Transverse colon (tissue), 4 donors: ENCODE measurements around the gene PTPRN2. TPM values are rescaled to one million over a fixed set of nuclear protein-coding genes. Genes with fewer than 3 reads are reported as not detected.

ENCODE experiments used
- DNase-seq: peaks from one replicate; pipeline ENCODE4 v3.0.0-alpha.2; 2019
- H3K27ac ChIP-seq, 4 donors: fragments of 200-600 bp; sonication (generic); 2 replicates each; pipeline ENCODE4 v1.5.1; 2016 to 2018; ENCODE audit warnings: inconsistent platforms in 4 of 4
- H3K27me3 ChIP-seq: fragments of 200-600 bp; sonication (generic); 2 replicates; pipeline ENCODE4 v1.5.1; 2017; ENCODE audit warnings: inconsistent platforms
- H3K36me3 ChIP-seq, 4 donors: fragments of 200-600 bp; sonication (generic); 2 replicates each; pipeline ENCODE4 v1.5.1; 2017 to 2019; ENCODE audit warnings: inconsistent platforms in 4 of 4
- H3K4me1 ChIP-seq, 4 donors: fragments of 200-600 bp; sonication (generic); 2 replicates each; pipeline ENCODE4 v1.5.1; 2017 to 2020; ENCODE audit warnings: inconsistent platforms in 4 of 4
- H3K4me3 ChIP-seq, 4 donors: fragments of 200-600 bp; sonication (generic); 1 replicate in 1 of 4; 2 replicates in 3 of 4; pipeline versions ENCODE4 v1.5.1 to v1.6.1; 2017 to 2019; ENCODE audit warnings: inconsistent platforms in 4 of 4
- H3K9me3 ChIP-seq, 2 donors: fragments of 200-600 bp; sonication (generic); 2 replicates each; pipeline ENCODE4 v1.5.1; 2017 to 2019; ENCODE audit warnings: inconsistent platforms in 2 of 2
- EP300 ChIP-seq: sonication (generic); formaldehyde crosslinking; IDR thresholded peaks from one replicate; pipeline ENCODE4 v1.6.1; 2017; ENCODE audit warnings: antibody characterized with exemption, low read depth
- POLR2A ChIP-seq: fragments of 450-650 bp; IDR thresholded peaks from one replicate; pipeline ENCODE4 v1.6.1; 2016; ENCODE audit warnings: antibody characterized with exemption, mild to moderate bottlenecking, moderate library complexity
- POLR2AphosphoS5 ChIP-seq, 3 donors: sonication (generic); formaldehyde crosslinking; IDR thresholded peaks; one replicate each; pipeline ENCODE4 v1.6.1; 2016; ENCODE audit warnings: antibody characterized with exemption in 3 of 3
- WGBS, 2 donors: methylation state at CpG; one replicate each; pipeline ENCODE4 v1.1.5; 2018; ENCODE audit warnings: low coverage in 1 of 2; 5-methylcytosine and 5-hydroxymethylcytosine counted together
- in situ Hi-C, 4 donors: fragments of 200-750 bp; cut with MboI; loops; one replicate each; pipeline versions ENCODE4 v1.15.0 to v1.15.1; 2017; ENCODE audit warnings: low sequenced_read_pairs in 3 of 4, low pct_ligation_motif_present in 1 of 4, low pct_unique_long_range_greater_than_20kb in 1 of 4
- intact Hi-C: fragments of 100-400 bp; cut with DNase I; formaldehyde crosslinking; loops from one replicate; pipeline ENCODE4 v1.15.1; 2023; ENCODE audit warnings: low total_unique reads
- total RNA-seq, 4 donors: library from RNA; depleted of rRNA; stranded (reverse); fragments of >200 nt; gene quantifications; one replicate each; pipeline ENCODE4 v1.1.0, GENCODE V29; 2016
- TF ChIP-seq, protein P1 (sequence below), 5 experiments: fragments of 200-600 bp in 3 of 5; fragments of 450-650 bp in 2 of 5; sonication (generic) in 3 of 5; IDR thresholded peaks; 1 replicate in 2 of 5; 2 replicates in 3 of 5; pipeline ENCODE4 v1.5.1; 2016 to 2017; ENCODE audit warnings: antibody characterized with exemption in 5 of 5, inconsistent platforms in 3 of 5, mild to moderate bottlenecking in 2 of 5, moderate library complexity in 1 of 5

The PTPRN2 gene
- total RNA-seq, 4 donors from 2014 or later, result 15.4 to 31.1 (median 21.8) TPM

DNA sequence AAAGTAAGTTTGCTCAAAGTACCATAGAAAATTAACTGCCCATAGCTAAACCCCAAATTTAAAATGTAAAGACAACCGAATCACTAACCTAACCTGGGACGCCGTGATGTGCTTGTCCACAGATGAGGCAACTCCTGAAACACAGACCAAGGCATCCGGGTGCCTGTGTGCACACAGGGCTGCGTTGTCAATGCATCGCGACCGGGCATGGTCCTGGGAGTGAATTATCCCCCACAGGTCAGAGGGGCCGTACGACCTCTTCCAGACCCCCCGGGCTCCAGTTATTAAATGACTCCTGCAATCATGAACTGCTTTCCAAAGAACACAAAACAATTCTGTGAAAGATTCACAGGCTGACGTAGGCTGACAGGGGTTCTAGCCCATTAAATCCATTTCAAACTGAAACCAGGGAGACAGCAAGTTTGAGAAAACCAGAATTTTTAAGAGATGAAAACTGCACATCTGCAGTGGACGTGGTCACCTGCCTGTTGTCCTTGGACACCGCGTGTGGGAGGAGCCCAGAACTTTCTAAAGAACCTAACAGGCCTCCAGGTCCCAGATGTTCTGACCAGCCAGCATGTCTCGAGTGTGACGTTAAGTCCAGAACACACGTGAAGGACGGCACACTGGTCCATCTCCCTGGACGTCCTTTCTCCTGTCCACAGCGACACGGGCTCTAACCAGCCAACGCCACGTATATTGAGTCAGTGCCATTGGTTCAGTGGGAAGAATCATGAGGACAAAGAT, 953.0 kb downstream of the PTPRN2 start:
- DNase-seq, result no peak
- Histone ChIP-seq H3K9me3 (no peaks in the 10 kb centered on the region), H3K27me3 (no peaks in the 10 kb centered on the region), H3K4me3 (no peak overlapping the region), H3K4me1 (no peaks in the 10 kb centered on the region), H3K36me3 (no peaks in the 10 kb centered on the region), H3K27ac (no peak overlapping the region)
- 78 to 89% methylated on average over 3 to 24 of the region's 24 CpGs for WGBS, 2 donors
- intact Hi-C loops (no loop called here), in situ Hi-C loops (no loop called here)
- TF ChIP-seq EP300, result no peak
- TF ChIP-seq POLR2A, result no peak
- TF ChIP-seq, protein P1, sequence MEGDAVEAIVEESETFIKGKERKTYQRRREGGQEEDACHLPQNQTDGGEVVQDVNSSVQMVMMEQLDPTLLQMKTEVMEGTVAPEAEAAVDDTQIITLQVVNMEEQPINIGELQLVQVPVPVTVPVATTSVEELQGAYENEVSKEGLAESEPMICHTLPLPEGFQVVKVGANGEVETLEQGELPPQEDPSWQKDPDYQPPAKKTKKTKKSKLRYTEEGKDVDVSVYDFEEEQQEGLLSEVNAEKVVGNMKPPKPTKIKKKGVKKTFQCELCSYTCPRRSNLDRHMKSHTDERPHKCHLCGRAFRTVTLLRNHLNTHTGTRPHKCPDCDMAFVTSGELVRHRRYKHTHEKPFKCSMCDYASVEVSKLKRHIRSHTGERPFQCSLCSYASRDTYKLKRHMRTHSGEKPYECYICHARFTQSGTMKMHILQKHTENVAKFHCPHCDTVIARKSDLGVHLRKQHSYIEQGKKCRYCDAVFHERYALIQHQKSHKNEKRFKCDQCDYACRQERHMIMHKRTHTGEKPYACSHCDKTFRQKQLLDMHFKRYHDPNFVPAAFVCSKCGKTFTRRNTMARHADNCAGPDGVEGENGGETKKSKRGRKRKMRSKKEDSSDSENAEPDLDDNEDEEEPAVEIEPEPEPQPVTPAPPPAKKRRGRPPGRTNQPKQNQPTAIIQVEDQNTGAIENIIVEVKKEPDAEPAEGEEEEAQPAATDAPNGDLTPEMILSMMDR (IDR thresholded peaks at IDR 0.05), result no peak
- TF ChIP-seq POLR2AphosphoS5 (IDR thresholded peaks at IDR 0.05), result no peak

DNA sequence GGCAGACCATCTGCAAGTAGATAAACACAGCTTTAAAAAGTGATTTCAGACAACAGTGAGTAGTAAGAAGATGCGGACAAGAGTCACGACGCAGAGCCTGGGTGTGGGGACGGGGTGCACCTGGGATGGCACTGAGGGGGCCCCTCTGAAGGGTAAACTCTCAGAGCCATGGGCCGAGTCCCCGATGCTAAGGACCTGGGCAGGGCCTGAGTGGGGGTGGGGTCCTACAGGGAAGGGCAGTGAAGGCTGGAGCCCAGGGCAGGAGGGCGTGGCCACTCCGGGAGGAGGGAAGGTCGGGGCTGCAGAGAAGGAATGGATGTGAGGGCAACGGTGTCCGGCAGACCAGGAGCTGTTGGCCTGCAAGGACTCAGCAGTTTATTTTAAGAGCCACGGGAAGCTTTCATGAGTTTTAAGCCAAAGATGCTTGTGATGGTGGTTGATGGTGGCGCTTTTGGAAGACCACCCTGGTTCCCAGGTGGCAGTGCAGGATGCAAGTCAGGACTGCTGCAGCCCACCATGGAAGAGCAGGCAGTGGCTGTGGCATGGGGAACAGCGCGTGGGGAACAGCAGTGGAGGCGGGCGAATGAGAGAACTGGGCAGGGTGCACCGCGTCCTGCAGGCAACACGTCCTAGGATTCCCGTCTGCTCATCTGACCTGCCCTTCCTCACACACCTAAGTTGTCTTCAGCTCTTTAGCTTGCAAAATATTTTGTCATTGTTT, 954.0 kb downstream of the PTPRN2 start:
- in situ Hi-C loops (no loop called here), intact Hi-C loops (no loop called here)
- no peak overlapping the region for H3K27ac ChIP-seq
- H3K4me3 ChIP-seq, result no peak overlapping the region
- H3K36me3 ChIP-seq, result no peaks in the 10 kb centered on the region
- DNase-seq, result no peak
- H3K9me3 ChIP-seq, result no peaks in the 10 kb centered on the region
- WGBS, 2 donors, result 76 to 84% methylated on average over 21 of the region's 21 CpGs
- H3K27me3 ChIP-seq, result no peaks in the 10 kb centered on the region
- TF ChIP-seq POLR2A (no peak), EP300 (no peak), POLR2AphosphoS5 (IDR thresholded peaks at IDR 0.05) (no peak)
- TF ChIP-seq, protein P1 (IDR thresholded peaks at IDR 0.05), result no peak
- no peaks in the 10 kb centered on the region for H3K4me1 ChIP-seq

DNA sequence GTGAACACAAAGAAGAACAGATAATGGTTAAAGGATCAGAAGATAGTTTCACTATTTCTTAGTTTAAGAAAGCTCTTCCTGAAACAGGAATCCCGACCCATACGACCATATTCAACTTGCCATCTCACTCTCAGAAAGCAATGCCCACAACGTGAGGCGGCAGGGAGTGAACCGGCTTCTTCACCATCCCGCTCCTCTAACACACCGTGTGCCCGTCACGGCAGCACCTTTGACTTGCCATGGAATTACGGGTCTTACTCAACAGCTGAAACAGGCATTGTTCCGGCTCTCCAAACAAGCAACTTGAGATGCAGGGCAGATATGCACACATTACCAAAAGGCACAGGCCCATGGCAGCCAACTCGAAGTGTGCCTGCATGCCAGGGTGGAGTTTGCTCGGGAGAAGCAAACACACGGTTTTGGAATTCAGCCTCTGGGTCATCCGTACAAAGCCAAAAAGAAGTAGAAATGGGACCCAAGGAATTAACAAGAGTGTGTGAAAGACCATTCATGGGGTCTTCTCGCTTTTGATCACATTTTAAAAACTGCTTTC, 957.2 kb downstream of the PTPRN2 start:
- Histone ChIP-seq H3K27ac (no peak overlapping the region), H3K27me3 (no peaks in the 10 kb centered on the region), H3K4me1 (no peaks in the 10 kb centered on the region), H3K36me3 (no peaks in the 10 kb centered on the region), H3K9me3 (no peaks in the 10 kb centered on the region), H3K4me3 (no peak overlapping the region)
- intact Hi-C loops (no loop called here), in situ Hi-C loops (no loop called here)
- 82 to 90% methylated on average over 5 to 16 of the region's 16 CpGs for WGBS, 2 donors
- TF ChIP-seq, protein P1 (IDR thresholded peaks at IDR 0.05), result no peak
- TF ChIP-seq POLR2AphosphoS5 (IDR thresholded peaks at IDR 0.05) (no peak), EP300 (no peak), POLR2A (no peak)
- no peak for DNase-seq

DNA sequence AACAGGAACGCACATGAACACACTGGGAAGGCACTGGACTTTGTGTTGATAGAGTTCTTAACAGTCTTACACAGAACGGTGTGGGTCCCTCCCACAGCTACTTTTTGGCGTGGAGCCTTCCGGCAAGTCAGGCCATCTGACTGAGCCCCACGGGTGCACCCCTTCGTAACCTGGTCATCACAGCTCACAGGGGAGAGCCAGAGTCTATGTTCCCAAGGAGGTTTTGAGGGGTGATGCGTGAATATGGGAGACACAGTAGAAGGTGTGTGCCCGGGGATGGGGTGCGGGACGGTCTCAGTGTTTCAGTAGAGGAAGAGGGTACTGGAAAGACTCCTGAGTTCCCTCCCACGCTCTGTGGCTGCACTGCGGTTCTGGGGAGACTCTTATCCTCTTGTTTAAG, 959.2 kb downstream of the PTPRN2 start:
- in situ Hi-C loops, result no loop called here
- WGBS, 2 donors, result 80 to 94% methylated on average over 4 to 12 of the region's 12 CpGs
- H3K36me3 ChIP-seq, result no peaks in the 10 kb centered on the region
- H3K27me3 ChIP-seq, result no peaks in the 10 kb centered on the region
- no peaks in the 10 kb centered on the region for H3K4me1 ChIP-seq
- H3K4me3 ChIP-seq, result no peak overlapping the region
- no peak overlapping the region for H3K27ac ChIP-seq
- intact Hi-C loops, result no loop called here
- TF ChIP-seq POLR2A, result no peak
- TF ChIP-seq EP300, result no peak
- TF ChIP-seq POLR2AphosphoS5 (IDR thresholded peaks at IDR 0.05), result no peak
- TF ChIP-seq, protein P1 (IDR thresholded peaks at IDR 0.05), result no peak
- H3K9me3 ChIP-seq, result no peaks in the 10 kb centered on the region
- no peak for DNase-seq
